IPS-18c (cell line): Measurements from ENCODE around the gene RHOH.

Experiments
- H3K4me3 ChIP-seq: 2 replicates; pipeline ENCODE4 v1.7.0; 2013; ENCODE audit warnings: low read depth, mild to moderate bottlenecking, low read length, moderate library complexity; ENCODE audit not compliant: insufficient read depth
- H3K9me3 ChIP-seq: one replicate; pipeline ENCODE4 v1.6.1; 2013; ENCODE audit warnings: mild to moderate bottlenecking, low read length, moderate library complexity; ENCODE audit not compliant: control insufficient read depth, insufficient read depth

Gene RHOH

DNA sequence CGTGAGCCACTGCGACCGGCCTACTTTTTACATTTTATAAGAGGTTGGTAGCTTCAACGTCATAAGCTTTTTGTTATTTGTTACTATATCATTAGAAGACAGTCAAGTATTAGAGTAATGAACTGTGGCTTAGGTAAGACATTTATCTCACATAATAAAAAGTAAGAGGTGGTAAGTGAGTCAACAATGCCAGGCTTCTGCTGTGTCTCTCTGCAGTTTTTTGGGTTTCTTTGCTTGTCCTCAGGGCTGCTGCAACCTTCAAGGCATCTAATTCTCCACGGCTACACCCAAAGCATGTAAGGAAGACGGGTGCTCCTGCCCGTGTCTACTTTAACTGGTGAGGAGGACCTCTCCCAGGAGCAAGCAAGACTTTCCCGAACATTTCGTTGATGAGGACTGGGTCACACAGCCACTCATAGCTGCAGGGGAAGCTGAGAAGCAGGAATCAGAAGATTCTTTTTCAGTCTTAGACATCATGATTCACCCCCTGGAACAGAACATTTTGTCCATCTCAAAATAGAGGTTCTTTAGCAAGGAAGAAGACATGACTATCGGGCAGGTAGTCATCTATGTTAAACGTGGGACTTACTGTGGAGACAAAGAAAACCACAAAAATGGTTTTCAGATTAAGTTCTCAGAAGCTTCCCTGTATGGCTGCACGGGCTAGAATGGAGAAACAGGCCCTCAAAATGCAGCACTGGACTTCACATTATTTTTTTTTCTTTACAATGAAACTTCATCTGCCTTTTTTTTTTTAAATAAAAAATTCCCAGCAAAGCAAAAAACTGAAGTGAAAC, 13.0 kb upstream of the RHOH start:
- Histone ChIP-seq H3K4me3 (no peak overlapping the region), H3K9me3 (no peaks in the 10 kb centered on the region)

DNA sequence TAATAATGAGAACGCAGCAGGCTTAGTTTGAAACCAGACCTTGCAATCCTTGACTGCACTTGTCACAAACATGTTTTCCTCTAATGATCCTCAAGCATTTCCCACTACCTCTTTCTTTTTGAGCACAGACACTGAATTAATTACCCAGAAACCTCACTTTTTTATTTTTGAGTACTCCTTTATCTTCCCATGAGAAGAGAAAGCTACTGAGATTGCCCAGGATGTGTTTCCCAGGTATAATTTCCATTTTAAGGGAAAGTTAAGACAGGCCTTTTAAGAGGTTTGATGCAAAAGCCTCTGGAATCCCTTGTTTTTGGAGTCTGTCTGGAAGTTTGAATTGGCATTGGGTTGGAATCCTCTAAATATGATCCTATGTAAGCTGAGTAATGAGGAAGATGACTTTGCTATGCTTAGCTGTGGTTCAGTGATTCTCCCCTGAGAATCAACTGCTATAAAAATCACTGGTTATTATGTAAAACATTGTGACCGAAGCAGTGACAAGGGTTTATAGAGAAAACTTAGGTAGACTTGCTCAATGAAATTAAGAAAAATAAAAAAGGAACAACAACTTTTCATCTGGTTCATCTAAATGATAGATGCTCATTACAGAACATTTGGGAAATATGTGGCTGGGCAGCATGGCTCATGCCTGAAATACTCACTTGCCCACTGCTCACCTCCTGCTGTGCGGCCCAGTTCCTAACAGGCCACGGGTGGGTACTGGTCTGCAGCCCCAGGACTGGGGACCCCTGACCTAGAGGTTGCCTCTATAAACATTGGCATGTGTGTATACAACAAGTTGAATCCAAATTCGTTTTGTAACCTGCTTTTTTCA, 10.8 kb upstream of the RHOH start:
- H3K9me3 ChIP-seq: no peaks in the 10 kb centered on the region
- H3K4me3 ChIP-seq: no peak overlapping the region

DNA sequence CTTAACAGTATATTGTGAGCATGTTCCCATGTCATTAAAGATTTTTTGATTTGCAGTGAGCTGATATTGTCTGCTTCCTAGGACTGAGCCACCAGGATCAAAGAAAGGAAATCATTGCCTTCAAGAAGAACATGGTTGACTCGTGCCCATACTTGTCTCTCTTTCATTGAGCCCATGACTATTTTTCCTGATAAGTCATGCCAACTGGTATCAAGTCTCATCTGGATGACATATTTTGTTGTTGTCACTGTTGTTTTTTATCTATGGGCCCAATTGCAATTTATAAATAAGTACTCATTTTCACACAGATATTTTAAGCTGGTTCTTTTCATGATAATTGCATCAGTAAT, 10.2 kb upstream of the RHOH start:
- H3K4me3 ChIP-seq: no peak overlapping the region
- no peaks in the 10 kb centered on the region for H3K9me3 ChIP-seq

DNA sequence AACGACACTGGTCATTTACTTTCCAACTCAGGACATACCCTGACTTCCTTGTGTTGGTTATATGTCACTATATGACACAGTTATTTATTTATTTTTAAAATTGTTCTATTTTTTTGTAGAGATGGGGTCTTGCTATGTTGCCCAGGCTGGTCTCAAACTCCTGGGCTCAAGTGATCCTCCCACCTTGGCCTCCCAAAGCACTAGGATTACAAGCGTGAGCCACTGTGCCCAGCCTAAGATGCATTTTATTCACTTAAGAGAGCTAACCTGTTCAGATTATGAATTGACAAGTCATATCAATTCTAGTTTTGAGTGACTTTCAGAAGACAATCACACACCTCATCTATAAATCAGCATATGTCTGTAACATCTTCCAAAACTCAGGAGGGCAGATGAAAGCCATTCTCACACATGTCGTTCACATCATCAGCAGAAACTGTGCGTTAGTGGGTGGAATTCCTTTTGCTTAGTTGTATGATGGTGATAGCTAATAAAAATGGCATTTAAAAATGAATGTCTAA, 9.4 kb upstream of the RHOH start:
- Histone ChIP-seq H3K4me3 (no peak overlapping the region), H3K9me3 (no peaks in the 10 kb centered on the region)

DNA sequence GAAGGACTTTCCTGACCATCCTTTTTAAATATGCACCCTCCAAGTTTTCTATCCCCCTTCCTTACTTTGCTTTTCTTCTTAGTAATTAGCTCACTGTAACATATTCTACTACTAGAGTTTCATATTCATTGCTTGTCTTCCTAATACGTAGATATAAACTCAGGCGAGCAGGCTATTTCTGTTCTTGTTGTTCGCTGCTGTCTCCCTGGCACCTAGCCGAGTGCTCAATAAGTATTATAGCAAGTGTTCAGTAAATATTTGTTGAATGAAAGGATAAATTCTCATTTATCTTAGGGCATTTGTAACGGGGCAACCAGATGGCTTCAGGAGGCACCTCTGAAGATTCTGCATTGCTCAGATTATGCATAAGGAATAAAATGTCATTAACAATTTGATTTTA, 6.8 kb upstream of the RHOH start:
- Histone ChIP-seq H3K9me3 (no peaks in the 10 kb centered on the region), H3K4me3 (no peak overlapping the region)

DNA sequence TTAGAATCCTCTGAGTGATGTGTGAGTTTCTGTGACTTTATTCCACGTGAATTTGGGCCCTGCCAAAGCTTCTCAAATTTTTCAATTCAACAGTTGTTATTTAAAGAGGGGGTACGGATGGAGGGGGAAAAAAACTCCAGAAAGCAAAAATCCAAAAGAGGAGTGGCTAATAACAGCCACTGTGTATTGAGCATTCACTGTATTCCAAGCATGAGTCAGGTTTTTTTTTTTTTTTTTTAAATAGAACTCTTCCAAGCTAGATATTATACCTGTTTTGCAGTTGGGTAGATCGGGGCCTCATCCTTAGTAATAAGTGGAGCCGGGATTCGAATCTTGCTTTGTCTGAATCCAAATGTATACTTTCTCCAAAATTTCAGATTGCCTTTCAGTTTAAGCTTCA, 6.4 kb upstream of the RHOH start:
- H3K9me3 ChIP-seq: no peaks in the 10 kb centered on the region
- H3K4me3 ChIP-seq: no peak overlapping the region

DNA sequence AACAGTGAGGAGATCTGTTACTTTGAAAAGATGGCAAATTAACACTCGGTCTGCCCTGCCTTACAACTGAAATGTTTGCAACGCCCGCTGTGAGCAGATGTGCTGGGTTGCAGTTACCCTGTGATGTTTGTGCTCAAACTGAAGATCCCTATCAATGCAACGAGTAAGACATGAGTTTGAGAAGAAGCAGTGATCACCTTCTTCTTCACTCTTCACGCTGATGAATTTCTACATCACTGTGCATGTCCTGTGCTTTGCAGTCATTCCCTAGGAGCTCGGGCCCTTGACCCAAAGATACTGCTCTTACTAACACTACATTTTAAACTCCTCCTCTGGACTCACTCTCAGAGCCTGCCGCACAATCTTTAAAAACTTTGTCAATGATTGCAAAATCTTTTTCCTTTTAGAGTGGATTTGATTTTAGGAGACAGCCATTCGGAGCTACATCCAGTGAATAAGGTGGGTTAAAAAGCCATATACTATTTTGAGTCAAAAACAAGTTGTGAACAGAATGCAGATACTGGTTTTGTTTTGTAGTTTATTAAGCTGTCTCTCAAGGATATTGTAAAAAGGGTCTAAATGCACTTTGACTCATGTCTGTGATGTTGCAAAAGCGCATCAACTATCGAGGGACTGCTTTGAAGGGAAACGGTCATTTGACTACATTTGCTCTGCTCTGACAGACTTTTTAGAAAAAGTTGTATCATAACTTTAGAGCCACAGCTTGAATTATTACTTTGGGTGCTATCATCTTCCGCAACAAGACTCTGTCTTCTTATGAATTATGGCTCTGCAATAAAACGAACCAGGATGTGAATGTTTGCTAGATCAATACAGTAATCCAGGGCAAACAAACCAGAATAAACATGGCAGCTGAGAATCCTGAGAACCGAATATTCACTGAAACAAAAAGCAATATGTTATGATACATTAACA, 5.7 kb upstream of the RHOH start:
- H3K4me3 ChIP-seq: no peak overlapping the region
- no peaks in the 10 kb centered on the region for H3K9me3 ChIP-seq

DNA sequence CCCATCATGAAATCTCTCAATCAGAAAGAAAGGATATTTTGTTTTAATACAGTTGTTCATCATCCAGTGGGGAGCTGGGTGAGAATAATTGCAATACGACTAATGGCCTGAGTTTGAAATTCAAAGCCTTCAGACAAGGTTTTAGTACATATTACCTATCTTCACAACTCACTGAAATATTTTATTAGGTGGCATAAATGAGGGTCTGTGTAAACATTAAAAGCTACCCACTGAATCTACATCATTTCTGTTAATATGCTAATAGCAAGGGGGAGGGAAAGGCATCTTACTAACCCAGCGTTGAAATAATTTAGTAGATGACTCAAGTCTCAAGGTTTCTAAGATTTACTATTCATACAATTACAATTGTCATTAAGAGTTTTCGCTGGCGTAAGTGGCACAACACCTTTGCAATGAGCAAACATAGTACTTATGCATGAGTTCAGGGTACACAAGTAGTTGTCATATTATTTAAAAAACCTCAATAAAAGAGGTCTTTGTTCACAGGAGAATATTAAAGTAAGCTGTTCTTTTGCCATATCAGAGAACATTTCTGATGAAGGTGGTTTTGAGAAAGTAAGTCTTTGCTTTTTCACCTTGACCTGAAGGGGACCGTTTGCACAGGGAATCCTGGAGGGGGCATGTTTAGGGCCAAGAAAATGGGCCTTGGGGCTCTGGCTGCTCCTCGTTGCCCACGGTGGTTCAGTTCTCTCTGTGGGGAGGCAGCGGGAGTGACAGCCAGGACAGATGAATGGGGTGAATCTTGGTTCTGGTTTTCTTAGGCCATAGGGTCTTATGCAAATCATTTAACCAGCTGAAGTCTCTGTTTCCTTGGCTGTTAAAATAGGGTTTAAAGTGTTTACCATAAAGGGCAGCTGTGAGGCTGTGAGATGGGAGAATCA, 4.5 kb upstream of the RHOH start:
- H3K4me3 ChIP-seq: no peak overlapping the region
- no peaks in the 10 kb centered on the region for H3K9me3 ChIP-seq

DNA sequence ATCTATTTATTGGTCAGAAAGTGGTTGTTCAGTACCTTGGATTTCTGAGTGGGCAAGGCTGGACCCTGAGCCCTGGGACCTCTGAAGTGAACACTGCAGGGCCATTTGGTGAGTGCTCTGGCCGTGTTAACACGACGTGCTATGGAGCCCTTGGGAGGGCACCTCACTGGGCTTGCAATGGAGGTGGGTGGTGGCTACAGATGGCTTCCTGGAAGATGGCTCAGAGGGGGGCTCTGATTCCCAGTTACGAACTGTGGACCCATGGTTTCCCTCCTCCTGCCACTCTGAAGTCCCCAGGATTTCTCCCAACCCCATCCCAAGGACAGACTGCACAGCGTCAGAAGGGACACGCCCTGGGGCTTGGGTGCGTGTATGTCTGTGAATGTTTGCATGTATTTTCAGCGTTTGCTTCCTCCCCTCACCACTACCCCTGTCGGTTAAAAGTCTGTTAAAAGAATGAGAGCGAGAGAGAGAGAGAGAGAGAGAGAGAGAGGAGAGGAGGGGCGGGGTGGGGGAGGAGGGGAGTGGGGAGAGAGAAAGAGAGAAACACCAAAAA, 3.7 kb upstream of the RHOH start:
- Histone ChIP-seq H3K4me3 (no peak overlapping the region), H3K9me3 (no peaks in the 10 kb centered on the region)

DNA sequence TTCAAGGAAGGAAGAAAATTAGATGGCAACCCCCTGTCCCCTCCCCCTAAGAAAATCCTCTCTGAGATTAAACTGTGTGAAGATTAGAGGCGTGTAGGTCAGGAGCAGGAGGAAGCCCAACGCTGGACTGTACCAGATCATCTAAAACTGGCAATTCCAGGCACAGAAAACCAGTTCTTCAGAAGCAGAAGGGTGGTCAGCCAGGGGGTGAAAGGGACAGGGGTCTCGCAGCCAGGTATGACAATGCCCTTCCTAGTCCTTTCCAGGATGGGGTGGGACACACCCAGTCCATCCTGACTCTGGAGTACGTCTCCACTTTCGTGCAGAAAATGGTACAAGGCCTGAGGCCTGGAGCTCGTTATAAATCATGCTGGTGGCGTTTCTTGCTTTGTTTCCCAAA, 3.3 kb upstream of the RHOH start:
- no peak overlapping the region for H3K4me3 ChIP-seq
- H3K9me3 ChIP-seq: no peaks in the 10 kb centered on the region

DNA sequence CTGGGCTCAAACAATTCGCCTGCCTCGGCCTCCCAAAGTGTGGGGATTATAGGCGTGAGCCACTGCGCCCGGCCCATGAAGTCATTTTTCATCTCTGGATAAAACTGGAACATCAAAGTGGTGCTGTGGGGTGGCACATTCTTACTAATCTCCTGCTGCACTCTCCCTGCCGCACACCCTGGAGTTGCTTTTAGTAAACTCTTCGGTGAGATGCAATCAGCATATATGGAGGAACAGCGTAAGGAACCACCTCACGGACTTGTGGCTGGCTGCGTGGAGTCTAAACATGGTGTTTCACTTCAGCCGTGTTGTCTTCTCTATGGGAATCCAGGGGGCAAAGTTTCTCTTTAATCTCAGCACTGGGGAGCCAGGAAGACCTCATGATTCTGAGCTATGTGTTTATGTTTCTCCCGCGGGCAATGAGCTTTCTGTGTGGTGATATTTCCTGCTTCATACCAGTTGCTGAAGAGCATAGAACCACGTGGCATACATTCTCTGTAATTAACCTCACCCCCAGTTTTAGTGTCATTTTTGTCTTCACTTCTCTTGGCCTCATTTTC, 2.1 kb upstream of the RHOH start:
- Histone ChIP-seq H3K9me3 (no peaks in the 10 kb centered on the region), H3K4me3 (no peak overlapping the region)

DNA sequence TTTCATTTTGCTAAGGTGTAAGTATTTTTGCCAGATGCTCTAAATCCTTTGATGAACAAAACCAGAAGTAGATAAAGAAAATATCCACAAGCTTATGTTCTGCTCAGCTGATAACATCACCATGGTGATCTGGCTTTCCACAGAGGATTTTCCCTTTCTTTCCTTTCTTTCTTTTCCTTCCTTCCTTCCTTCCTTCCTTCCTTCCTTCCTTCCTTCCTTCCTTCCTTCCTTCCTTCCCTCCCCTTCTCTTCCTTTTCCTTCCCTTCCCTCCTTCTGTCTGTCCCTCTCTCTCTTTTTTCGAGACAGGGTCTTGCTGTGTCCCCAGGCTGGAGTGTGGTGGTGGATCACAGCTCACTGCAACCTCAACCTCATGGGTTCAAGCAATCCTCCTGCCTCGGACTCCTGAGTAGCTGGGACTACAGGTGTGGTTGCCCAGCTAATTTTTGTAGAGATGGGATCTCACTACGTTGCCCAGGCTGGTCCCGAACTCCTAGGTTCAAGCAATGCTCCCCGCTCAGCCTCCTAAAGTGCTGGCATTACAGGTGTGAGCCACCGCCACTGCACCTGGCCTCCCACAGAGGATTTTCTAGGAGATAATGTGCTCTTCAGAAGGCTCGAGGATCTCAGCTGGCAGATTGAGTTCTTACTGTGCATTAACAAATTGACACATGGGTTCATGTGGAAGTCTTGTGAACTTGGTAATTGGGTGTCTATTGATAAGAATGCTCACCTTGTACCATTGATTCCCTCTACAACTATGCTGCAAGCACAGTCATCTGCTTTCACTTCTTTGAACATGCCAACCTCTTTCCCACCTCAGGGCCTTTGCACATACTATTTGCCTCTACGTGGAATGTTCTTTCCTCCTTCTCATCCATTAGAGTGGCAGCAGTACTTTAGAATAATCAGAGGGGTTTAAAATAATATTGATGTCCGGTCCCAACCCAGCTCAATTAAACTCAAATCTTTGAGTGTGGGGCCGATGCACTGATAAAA, 1.4 kb upstream of the RHOH start:
- Histone ChIP-seq H3K9me3 (no peaks in the 10 kb centered on the region), H3K4me3 (no peak overlapping the region)

DNA sequence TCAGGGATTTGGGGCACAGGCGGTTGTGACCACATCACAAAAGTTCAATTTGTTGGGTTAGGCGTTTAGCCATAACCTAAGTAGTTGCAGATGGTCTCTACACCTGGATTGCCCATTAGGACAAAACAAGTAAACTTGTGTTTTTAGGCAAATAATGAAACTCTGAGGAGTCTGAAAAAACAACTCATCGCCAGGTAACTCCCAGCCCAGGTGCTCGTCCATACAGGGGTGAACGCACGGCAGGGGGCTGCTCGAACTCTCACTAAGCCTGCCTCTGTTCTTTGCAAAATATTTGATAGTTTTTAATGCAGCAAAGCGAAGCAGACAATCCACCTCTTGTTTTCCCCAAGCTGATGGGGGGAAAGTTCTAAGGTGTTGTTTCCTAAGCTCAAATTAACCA, 559 bp upstream of the RHOH start:
- Histone ChIP-seq H3K4me3 (no peak overlapping the region), H3K9me3 (no peaks in the 10 kb centered on the region)

DNA sequence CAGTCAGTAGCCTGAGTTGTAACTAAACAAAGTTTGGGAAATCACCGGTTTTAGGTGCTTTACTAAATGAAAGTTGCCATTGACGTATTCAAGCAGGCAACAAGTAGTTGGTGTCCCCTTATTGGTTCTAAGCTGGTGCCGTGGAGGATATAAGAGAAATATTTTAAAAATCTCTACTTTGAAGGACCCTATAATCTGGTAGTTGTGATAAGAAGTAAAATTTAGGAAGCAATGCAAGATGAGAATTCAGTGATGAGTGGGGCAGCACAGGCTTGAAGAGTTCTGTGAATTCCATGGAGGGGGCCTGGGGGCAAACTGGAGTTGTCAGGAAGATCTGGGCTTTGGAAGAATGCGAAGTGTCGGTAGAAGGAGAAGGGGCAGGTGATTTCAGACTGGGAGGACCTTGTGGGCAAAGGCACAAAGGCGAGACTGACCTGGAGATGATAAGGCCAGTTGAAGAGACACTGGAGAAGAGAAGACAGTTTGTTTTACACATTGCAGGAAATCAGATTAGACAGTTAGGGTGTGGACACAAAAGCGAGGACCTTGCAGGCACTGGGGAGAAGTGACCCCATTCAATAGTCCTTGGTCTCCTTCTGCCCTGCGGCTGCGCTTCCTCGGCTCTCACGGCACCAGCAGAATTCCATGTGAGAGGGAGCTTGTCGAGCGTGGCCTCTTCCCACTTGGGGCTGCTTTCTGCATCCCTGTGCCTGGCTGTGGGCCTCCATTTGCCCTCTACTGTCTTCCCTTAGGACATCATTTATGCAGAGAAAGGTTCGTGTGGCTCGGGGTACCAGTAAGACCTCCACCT, 1.3 kb downstream of the RHOH start:
- Histone ChIP-seq H3K9me3 (no peaks in the 10 kb centered on the region), H3K4me3 (no peak overlapping the region)
